NCI-H1417 (cell line): Measurements from ENCODE around the gene PFDN6.
"Not testable (repeated sequence)": the region's sequence is repeated elsewhere in the genome, so short reads cannot be mapped to it uniquely, and the experiment has no call there.

Experiments used
- DNase-seq, 3 experiments: peaks; one replicate each; lab custom pipeline; 2025; lab: John Stamatoyannopoulos, UW

Gene PFDN6

DNA sequence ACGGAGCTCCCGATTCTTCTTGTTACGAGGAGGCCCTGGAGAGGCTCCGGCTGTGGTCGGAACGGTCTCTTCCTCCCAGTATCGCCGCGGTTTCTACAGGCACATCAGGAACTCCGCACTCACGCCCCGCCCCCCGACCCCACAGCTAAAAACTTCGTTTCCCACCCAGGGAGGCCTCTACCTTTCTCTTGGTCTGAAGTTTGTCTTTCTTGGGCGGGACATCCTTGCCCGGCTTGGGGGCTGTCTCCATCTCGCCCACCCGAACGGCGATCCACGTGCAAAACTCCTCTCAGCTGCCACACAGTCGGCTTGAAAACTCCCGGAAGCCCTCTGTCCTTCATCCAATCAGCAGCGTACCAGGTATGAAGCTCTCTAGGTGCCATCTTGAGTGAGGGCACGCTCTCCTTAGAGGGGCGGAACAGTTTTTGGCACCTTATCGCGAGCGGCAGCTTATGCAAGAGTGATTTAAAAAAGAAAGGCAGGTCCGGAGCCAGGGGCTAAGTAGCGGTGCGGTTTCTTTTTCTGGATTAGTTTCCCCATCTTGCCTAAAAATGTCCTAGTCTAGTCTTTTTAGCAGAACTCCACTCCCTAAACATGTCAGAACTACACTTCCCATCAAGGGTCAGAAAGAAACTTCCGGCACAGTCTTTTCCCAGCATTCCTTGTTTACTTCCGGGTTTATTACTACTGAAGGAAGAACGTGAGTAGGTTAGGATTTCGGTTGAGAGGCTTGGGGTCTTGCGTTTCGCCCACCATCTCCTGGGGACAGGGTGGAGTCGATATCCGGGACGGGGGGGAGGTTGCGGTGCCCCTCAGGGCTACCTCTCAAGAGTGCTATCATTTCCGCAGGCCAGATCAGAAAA is at the start of gene PFDN6, which contains the start of gene WDR46:
Gene PFDN6 (plus strand): TSS at position 681 of the 863 bp plus-strand sequence. CDS start 256 bp downstream, outside the sequence.
Gene WDR46 (minus strand): TSS at position 319 of the 863 bp plus-strand sequence. CDS start 69 bp downstream, at position 250.
- peak; percentile 83 to 96 (median 93) for DNase-seq

DNA sequence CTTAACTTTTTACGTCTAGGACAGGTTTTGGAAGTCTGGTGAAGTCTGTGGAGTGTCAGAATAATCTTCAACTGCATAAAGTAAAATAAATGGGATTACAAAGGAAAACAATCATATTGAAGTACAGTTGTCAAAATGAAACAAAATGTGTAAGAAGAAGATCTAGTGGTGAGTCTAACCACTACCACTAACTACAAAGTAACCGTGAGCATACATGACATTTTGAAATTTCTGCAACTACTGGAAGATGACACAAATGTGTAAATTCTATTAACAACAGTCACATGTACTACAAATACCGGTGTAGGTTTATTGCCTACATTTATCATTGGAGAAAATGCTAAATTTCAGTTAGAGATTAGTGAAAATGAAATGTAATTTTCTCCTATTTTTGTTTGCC is 47.4 kb upstream of the PFDN6 start:
- no peak for DNase-seq

DNA sequence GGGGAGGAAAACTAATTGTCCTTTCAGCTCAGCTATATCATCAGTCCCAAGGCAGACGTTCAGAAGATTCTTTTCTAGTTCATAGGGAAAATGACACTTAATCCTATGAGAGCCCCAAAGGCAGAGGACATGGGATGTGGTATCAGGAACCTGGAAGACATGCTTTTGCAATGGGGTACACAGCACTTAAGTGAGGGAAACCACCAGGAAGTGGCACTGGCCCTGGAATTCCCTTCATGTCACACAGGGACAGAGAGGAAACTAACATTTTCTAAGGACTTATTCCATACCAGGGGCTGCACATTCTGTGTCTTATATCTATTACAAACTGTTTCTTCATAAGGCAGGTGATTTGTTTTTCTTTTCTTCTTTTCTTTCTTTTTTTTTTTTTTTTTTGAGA is 45.9 kb upstream of the PFDN6 start:
- no peak for DNase-seq

DNA sequence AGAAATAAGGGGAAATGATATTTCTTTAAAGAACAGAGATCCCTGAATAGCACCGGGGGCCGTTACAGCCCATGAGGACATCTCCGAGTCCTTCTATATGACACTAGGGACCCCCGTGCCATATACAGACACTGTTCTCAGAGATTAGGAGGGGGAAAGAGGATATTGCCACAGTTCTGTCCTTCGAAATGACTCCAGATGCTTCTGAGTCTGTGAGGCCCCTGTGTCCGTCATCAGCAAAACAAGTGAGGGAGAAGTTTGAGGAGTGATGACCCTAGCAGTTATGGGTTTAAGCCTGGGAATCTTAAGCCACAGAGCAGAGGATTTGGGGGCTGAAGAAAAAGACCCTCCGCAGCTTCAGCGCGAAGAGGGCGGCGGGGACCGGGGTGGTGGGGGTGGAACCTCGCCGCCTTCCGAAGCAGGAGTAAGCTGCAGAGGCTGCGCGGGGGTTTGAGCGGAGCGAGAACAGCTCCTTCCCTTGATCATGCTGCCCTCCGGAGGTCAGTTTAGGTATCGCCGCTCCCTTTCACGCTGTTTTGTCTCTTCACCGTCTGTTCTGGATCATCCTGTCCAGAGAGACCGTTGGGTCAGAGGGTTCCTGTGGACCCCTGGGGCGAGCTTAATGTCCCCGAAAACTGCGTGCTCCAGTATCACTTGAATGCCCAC is 41.3 kb upstream of the PFDN6 start:
- peak; percentile 71 to 89 (median 84) for DNase-seq

DNA sequence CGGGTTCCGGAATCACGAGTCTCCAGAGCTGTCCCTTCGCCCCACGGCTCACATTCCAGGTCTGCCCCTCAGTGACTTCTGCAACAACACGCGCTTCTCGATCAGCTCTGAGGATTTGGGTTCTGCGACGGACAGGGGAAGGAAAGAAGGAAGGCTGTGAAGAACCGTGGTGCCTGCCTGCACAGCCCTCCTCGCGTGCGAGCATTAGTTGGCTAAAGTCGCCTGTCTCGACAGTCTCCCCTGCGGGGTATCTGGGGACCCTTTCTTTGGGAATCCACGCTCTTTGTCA is 40.8 kb upstream of the PFDN6 start:
- DNase-seq: peak in 1 of 3 experiments; percentile 26

DNA sequence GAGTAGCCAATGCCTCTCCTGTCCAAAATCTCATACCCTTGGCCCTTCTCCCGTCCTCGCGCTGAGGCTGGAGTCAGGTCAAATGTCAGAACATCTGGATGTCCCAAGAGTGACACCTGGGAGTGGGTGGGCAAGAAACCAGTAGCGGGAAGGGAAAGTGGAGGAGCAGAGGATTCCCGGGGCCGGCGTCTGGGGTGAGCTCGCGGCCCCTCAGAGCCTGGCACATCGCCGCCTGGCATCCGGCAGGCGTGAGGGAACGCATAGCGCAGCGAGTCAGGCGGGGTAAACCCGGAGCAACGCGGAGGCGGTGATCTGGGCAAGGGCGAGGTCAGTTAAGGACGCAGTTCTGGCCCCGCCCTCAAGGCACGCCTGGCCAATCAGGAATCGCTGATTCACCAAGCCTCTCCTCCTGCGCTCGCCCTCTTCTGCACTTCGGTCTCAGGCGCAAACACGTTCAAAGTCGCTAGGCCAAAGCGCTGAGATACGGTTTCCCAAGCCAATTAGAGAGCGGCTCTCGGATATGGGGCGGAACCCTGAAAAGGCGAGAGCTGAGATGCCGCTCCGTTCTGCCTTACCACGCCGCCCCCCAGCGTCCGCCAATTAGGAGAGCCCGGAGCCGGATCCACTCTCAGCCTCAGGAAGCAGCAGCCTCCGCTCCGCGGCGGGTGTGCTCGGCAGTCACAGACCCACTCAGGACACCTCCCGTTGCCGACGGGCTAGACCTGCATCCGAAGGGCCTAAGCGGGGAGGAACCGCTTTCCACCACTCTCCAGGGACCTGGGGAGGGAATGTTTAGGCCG is 40.3 kb upstream of the PFDN6 start:
- DNase-seq: peak; percentile 97 to 99 (median 99)

DNA sequence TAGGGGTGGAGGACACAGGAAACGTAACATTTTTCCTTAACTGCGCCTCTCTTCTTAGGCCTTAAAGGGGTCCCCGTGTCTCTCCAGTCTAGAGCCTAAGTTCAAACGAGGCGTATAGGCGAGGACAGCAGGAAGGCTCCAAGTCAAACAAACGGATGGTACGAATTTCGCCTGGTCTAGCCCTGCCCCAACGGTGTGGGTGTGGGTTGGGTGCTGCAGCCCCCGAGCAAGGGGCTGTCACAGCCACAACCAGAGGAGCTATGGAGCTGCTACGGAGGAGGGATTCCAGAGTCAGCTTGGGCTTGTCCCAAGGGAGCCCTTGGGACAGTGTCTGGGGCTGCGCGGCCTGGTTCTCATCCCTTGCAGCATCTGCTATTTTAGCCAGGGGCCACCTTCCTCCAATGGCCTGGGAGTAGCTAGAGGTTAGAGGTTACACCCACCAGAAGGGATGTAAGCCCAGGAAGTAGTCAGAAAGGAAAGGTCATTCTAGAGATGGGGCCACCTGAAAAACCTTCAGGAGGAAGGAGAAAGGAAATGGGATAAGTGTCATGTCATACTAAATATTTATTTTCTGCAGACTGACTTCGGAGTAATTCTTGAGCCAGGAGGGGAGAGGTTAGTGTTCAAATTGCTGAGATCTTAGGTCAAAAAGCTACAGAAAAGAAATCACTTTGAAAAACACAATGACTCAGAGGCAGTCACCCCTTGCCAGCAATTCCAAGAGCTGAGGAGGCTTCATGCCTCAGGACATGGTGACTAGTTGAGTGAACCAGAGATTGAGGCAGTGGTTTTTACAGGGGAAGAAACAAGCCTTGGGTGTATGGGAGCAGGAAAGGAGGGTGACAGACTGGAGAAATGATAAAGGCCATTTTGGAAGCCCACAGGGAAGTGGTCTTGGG is 39.4 kb upstream of the PFDN6 start:
- peak in 1 of 3 experiments; percentile 20 for DNase-seq

DNA sequence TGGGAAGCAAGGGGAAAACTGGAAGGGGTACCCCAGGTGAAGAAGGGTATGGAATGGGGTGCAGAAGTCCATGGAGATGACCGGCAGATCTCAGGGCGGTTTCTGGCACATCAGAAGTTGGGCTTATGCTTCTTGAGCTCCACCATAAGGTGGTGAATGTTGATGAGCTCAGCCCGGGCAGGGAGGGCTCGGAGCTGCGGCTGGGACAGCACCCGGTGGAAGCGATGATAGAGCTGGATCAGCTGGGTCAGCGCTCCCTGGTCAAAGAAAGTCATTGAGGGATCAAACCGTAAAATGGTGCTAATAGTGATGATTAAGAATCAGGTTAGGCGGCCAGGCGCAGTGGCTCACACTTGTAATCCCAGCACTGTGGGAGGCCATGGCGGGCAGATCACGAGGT is 38.7 kb upstream of the PFDN6 start:
- DNase-seq: no peak

DNA sequence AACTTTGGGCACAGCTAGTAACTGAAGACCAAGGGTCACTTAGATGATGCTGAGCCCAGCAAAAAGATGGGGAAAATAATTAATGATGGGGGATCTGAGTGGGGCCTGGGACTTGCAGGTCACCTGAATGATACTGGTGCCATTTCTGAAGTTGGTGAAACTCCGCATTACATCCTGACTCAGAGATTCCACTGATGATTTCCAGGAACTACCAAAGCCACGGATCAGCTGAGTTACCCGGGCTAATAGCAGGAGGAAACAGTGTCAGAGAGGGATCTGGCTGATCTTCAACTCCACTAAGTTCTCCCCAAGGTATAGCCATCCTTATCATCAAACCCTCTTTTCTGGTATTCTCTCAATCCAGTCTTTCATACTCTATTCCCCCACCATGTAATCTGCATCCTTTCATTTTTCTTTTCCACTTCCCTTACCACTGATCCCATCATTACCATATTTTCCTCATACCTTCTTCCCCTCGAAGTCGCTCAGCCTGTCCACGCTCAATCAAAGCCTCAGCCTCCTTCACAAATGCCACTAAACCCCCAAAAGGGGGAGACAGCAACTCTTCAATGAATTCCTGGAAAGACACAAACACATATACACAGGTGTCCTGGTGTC is 37.9 kb upstream of the PFDN6 start:
- no peak for DNase-seq

DNA sequence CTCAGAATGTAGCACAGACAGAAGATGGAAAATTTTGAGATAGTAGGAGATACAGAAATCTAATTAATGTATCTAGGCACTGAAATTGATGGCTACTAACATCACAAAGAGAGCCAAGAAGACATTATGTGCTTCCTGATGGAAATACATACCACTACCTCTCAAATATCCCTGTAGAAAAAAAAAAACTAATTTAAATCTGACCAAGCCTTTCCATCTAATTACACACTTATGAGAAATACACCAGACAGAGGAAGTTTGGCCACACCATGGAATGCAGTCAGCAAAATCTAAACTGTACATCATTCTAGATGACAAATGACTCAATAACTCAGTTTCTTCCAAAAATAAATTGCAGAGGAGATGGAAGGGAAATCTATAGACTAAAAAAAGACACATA is 36.6 kb upstream of the PFDN6 start:
- DNase-seq: no peak

DNA sequence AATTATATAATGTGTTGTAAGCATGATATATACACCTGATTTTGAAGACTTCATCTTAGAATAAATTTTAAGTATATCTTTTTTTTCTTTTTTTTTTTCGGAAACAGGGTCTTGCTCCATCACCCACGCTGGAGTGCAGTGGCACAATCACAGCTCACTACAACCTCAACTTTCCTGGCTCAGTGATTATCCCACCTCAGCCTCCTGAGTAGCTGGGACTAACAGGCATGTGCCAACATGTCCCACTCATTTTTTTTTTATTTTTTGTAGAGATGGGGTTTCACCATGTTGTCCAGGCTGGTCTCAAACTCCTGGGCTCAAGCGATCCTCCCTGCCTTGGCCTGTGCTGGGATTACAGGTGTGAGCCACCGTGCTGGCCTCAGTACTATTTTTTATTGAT is 34.8 kb upstream of the PFDN6 start:
- DNase-seq: no peak

DNA sequence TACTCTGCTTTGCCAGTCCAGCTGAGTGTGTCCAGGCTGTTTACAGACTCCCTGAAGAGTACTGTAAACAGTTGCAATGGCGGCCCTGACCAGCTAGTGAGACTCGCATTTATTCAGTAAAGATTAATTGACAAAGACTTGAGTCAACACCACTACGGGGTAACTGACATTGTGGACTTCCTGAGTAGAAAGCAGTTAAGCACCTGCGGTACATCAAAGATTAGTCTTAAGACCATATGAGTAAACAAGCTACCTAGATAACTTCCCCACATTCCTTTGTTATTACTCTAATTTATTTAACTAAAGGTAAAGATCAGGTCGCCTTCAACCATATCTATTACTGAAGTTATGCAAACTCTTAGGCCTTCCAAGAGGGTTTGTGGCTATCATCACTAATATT is 30.4 kb upstream of the PFDN6 start:
- no peak for DNase-seq

DNA sequence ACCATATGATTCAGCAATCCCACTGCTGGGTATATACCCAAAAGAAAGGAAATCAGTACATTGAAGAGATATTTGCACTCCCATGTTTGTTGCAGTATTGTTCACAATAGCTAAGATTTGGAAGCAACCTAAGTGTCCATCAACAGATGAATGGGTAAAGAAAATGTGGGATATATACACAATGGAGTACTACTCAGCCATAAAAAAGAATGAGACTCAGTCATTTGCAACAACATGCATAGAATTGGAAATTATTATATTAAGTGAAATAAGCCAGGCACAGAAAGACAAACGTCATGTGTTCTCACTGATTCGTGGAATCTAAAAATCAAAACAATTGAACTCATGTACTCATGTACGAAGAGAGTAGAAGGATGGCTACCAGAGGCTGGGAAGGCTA is 26.9 kb upstream of the PFDN6 start:
- DNase-seq: not testable (repeated sequence)

DNA sequence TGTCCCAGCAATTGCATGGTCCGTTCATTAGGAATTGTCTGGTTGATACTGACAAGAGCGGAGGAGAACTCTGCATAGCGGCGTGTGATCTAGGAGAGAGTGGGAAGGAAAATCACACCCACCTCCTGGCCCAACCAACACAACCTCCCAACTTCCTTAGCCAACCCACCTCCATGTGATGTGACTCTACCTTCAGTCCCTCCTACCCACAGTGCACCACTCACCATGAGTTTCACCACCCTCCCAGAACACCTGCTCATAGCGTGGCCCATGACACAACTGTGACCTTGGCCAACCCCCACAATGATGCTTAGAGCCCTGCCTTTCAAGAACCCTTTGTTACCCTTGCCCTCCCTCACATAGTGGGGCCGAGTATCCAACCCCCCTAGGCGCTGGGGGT is 25.4 kb upstream of the PFDN6 start:
- DNase-seq: no peak

DNA sequence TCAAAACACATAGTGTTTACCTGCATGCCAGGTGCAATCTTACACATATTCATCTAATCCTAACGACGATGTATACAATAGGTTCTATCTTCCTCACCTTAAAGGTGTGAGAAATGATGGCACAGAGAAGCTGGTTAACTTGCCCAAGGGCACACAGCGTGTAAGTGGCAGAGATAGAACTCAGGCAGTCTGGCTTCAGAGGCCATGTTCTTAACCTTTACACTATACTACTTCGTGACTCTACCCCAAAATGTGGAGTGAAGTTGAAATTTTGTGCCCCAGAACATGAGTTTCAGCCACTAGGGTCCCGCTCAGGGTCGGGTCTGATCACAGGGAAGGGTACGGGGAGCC is 18.3 kb upstream of the PFDN6 start:
- no peak for DNase-seq

DNA sequence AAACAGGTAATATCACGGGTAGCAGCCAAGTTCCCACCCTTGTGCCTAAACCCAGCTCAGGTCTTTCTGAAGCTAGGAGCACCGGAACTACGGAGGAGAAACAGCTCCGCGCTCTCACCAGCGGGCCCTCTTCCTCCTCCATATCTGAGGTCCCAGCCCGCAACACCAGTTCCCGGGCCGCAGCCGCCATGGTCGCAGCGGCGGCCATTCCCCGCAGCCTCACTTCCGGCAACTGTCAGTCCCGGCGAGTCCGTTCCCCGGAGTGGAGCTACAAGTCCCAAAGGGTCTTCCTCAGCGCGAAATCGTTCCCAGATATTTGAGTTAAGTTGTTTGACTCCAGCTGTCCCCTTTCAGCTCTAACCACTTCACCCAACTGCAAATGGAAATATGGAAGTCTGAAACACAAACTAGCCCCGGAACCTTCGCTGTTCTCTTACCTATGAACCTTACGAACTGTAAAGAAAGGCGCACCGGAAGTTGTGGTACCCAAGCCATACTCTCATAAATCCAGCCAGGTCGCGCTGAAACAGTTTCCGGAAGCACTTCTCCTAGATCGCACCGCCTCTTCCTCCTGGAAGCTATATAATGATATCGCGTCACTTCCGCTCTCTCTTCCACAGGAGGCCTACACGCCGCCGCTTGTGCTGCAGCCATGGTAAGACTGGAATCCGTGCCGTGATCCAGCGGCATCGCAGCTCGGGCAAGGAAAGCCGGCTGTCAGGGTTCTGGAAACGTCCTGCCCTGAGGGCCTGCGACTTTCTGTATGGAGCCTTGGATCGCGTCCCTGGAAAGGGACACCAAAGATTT is 17.7 kb upstream of the PFDN6 start, which contains the start of the genes RPS18 and VPS52:
Gene RPS18 (plus strand): TSS at position 608 of the 807 bp plus-strand sequence. CDS start 45 bp downstream, at position 653.
Gene VPS52 (minus strand): TSS at position 409 of the 807 bp plus-strand sequence. CDS start 201 bp downstream, at position 208.
- DNase-seq: peak; percentile 95 to 99 (median 98)

DNA sequence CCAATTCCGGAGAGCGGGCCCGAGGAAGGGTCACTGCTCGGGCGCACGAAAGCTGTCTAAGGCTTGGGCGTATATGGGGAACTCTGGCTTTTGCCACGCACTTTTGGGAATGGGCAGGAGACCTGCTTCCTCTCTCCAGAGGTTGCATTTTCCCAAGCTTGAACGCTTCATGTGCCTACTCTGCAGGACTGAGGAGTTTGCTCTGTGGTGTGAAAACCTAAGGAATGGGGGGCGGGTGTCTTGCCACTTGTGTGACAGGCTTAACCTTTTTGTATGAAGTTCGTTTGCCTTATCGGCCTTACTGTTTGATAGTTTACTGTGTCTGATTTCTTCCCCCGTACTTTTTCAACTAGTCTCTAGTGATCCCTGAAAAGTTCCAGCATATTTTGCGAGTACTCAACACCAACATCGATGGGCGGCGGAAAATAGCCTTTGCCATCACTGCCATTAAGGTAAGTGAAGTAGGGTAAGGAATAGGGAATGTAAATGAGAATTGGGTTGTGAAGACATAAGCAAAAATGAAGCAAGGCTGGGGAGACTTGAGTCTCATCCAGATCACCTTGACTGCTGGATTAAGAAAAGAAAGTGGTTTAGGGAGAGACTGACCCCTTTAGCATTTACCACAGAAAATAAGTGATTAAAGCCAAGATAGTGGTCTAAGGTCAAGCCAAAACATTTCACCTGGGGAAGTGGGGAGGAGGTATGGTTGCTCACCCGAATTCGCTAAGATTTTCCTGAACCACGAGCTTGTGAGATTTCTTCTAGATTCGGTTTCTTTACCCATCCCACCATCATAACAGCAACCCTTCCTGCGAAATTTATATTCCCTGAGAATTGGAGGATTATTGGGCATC is 16.9 kb upstream of the PFDN6 start:
- no peak for DNase-seq

DNA sequence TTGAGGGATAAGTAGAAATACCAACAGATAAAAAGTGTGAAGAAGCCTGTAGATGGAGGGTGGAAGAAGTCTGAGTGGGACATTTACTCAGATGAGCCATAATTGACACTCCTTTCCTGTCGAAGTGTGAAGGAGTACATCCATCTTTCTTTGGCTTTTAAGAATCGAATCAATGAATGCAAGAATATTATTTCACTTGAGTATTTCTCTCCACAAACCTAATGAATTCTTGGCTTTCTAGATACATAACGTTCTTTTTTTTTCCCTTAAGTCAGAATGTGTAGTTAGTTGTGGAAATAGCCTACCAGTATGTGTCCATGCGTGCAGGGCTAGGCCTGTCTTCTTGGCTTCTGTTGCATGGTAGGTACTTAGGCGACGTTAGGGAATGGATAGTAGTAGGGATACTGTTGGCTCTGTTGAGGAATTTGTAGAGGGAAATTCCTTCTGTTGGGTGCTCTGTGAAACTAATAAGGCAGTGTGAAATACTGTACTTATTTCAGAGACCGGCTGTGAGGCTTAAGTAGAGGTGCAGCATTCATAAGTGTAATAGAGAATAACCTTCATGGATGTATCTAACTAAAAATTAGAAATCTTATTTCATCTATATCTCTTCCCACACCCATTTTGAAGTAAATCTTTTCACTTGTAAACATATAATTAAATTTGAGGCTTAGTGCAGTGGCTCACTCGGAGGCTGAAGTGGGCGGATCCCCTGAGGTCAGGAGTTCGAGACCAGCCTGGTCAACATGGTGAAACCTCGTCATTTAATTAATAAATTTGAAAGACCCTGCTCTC is 16.1 kb upstream of the PFDN6 start:
- DNase-seq: no peak
